NT2/D1 (cell line): Measurements from ENCODE around the gene SLC2A8.

Source experiments
- SUZ12 ChIP-seq: IDR thresholded peaks from 2 replicates; pipeline ENCODE4 v1.6.1; 2011; ENCODE audit not compliant: insufficient read length, insufficient read depth; ENCODE audit errors: extremely low read depth
- YY1 ChIP-seq: IDR thresholded peaks from 2 replicates; pipeline ENCODE4 v1.6.1; 2011; ENCODE audit not compliant: insufficient read length, insufficient read depth
- ZNF274 ChIP-seq: IDR thresholded peaks from 2 replicates; pipeline ENCODE4 v1.6.1; 2011; ENCODE audit warnings: mild to moderate bottlenecking, low read depth, low read length

DNA sequence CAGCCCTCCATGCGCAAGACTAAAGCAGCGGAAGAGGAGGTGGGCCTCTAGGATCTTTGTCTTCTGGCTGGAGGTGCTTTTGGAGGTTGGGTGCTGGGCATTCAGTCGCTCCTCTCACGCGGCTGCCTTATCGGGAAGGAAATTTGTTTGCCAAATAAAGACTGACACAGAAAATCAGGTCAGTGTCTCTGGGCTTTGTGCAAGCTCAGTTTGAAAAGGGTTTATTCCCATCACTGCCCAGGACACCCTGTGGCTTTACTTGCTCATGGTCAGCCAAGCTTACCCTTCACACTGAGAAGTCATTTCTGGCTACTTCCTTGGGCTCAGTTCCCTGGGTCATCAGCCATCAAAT, 10.5 kb downstream of the SLC2A8 start:
- no peak for TF ChIP-seq ZNF274
- no peak for TF ChIP-seq YY1
- TF ChIP-seq SUZ12: no peak
